HepG2 (cell line): ENCODE results near the gene ILRUN. TPM values are rescaled to one million over a fixed set of nuclear protein-coding genes. Genes with fewer than 3 reads are reported as not detected.

Source experiments
- ATAC-seq: fragments of 200-7000 bp; cut with Tn5 transposase; 3 replicates; pipeline ENCODE4 v1.9.1; 2020; ENCODE audit warnings: mild to moderate bottlenecking, moderate library complexity
- BruUV-seq: library from RNA; stranded (reverse); fragments of 400-500 nt; replicated peaks from 2 replicates; lab custom pipeline; 2021; lab: Mats Ljungman, UMichigan
- CTCF ChIA-PET: fragments of 300-600 bp; formaldehyde crosslinking; extraction: SDS; loops from one replicate; lab custom pipeline; 2021; ENCODE audit warnings: low total read pairs, inconsistent platforms, low intra/inter-chr PET ratio; lab: Yijun Ruan, JAX
- POLR2A ChIA-PET: fragments of 350-600 bp; sonication (Branson Sonifier 250); formaldehyde crosslinking; loops from one replicate; lab custom pipeline; 2020; ENCODE audit warnings: antibody characterized with exemption, inconsistent platforms; lab: Yijun Ruan, JAX
- DNase-seq: peaks from one replicate; pipeline ENCODE4 v3.0.0-alpha.2; 2015; ENCODE audit warnings: low spot score
- FAIRE-seq: peaks from 3 replicates; lab custom pipeline; 2011; peaks lifted over from hg19 to GRCh38; lab: Jason Lieb, UNC
- H2AFZ ChIP-seq: one replicate; pipeline ENCODE4 v1.6.1; 2011; ENCODE audit warnings: low read length, inconsistent platforms
- H3K27ac ChIP-seq: fragments of 300-600 bp; 3 replicates; pipeline ENCODE4 v1.8.0; 2011; ENCODE audit warnings: mixed run types, mild to moderate bottlenecking, mixed read lengths, low read length, inconsistent platforms; ENCODE audit not compliant: insufficient read depth; ENCODE audit errors: extremely low read length
- H3K27me3 ChIP-seq, 2 experiments: fragments of 200-600 bp in 1 of 2; 2 replicates in 1 of 2; 3 replicates in 1 of 2; pipeline versions ENCODE4 v1.6.0 to v1.8.0; 2011; ENCODE audit warnings: low read length in 2 of 2, mild to moderate bottlenecking in 2 of 2, moderate library complexity in 2 of 2, inconsistent platforms in 1 of 2; ENCODE audit not compliant: insufficient read depth in 2 of 2, control insufficient read depth in 1 of 2
- H3K36me3 ChIP-seq, 2 experiments: fragments of 200-600 bp in 1 of 2; replicated peaks in 1 of 2; 2 replicates in 1 of 2; 3 replicates in 1 of 2; pipeline versions ENCODE4 v1.5.1 to v1.8.0; 2011; ENCODE audit warnings: low read length in 2 of 2, inconsistent platforms in 1 of 2; ENCODE audit not compliant: insufficient read depth in 2 of 2, control insufficient read depth in 1 of 2
- H3K4me1 ChIP-seq: 2 replicates; pipeline ENCODE4 v1.5.1; 2012; ENCODE audit warnings: low read length, inconsistent platforms; ENCODE audit not compliant: insufficient read depth
- H3K4me2 ChIP-seq: 2 replicates; pipeline ENCODE4 v1.6.0; 2011; ENCODE audit warnings: low read depth, low read length, inconsistent platforms
- H3K4me3 ChIP-seq, 3 experiments: fragments of 200-600 bp in 1 of 3; sonication (generic), shearing (Covaris generic) in 1 of 3; replicated peaks in 1 of 3; 2 replicates each; pipeline ENCODE4 v1.5.1; 2011 to 2016; ENCODE audit warnings: low read length in 3 of 3, inconsistent platforms in 2 of 3, low read depth in 2 of 3, mild to moderate bottlenecking in 2 of 3, control low read depth in 1 of 3, mixed read lengths in 1 of 3; ENCODE audit not compliant: insufficient read depth in 1 of 3
- H3K79me2 ChIP-seq: one replicate; pipeline ENCODE4 v1.6.1; 2011; ENCODE audit warnings: low read length, inconsistent platforms; ENCODE audit not compliant: insufficient read depth
- H3K9ac ChIP-seq: 2 replicates; pipeline ENCODE4 v1.6.0; 2011; ENCODE audit warnings: mild to moderate bottlenecking, low read depth, low read length, inconsistent platforms; ENCODE audit not compliant: insufficient read depth
- H3K9me3 ChIP-seq: 2 replicates; pipeline ENCODE4 v1.5.1; 2012; ENCODE audit warnings: mild to moderate bottlenecking, low read length
- H4K20me1 ChIP-seq: 2 replicates; pipeline ENCODE4 v1.6.0; 2011; ENCODE audit warnings: inconsistent platforms, mild to moderate bottlenecking, low read length, moderate library complexity; ENCODE audit not compliant: insufficient read depth
- EHMT2 ChIP-seq: fragments of 200-600 bp; sonication (generic); IDR thresholded peaks from 2 replicates; pipeline ENCODE4 v1.7.0; 2017; ENCODE audit warnings: antibody characterized with exemption, low read depth, low read length, borderline replicate concordance
- GMEB1 ChIP-seq: sonication (generic); formaldehyde crosslinking; IDR thresholded peaks from 2 replicates; pipeline ENCODE4 v1.5.1; 2020; ENCODE audit warnings: missing genetic modification reagents, mild to moderate bottlenecking, borderline replicate concordance
- JUNB ChIP-seq: sonication (generic); formaldehyde crosslinking; IDR thresholded peaks from 2 replicates; pipeline ENCODE4 v1.8.0; 2022; ENCODE audit warnings: missing genetic modification reagents, mild to moderate bottlenecking, borderline replicate concordance
- KAT2B ChIP-seq: fragments of 150-350 bp; IDR thresholded peaks from 2 replicates; pipeline ENCODE4 v1.6.1; 2014; ENCODE audit warnings: low read depth, low read length, borderline replicate concordance
- KLF13 ChIP-seq: sonication (generic); formaldehyde crosslinking; IDR thresholded peaks from 2 replicates; pipeline ENCODE4 v1.4.0; 2020; ENCODE audit warnings: mild to moderate bottlenecking, missing genetic modification reagents
- MIER3 ChIP-seq: IDR thresholded peaks from 2 replicates; pipeline ENCODE4 v1.6.1; 2016; ENCODE audit warnings: missing compliant biosample characterization, borderline replicate concordance
- MLX ChIP-seq: IDR thresholded peaks from 2 replicates; pipeline ENCODE4 v1.6.1; 2016
- SMARCC2 ChIP-seq: fragments of 450-650 bp; IDR thresholded peaks from 2 replicates; pipeline ENCODE4 v1.6.1; 2017; ENCODE audit warnings: antibody characterized with exemption, mild to moderate bottlenecking
- SNAPC4 ChIP-seq: sonication (generic); formaldehyde crosslinking; IDR thresholded peaks from 2 replicates; pipeline ENCODE4 v1.4.0; 2020; ENCODE audit warnings: mild to moderate bottlenecking, missing genetic modification reagents
- ZBTB43 ChIP-seq: sonication (generic); formaldehyde crosslinking; conservative IDR thresholded peaks from 2 replicates; pipeline ENCODE4 v1.4.0; 2020; ENCODE audit warnings: missing genetic modification reagents
- ZFP91 ChIP-seq: sonication (generic); formaldehyde crosslinking; IDR thresholded peaks from 2 replicates; pipeline ENCODE4 v1.9.0; 2022; ENCODE audit warnings: missing genetic modification reagents, mild to moderate bottlenecking, borderline replicate concordance
- ZNF12 ChIP-seq: sonication (generic); formaldehyde crosslinking; IDR thresholded peaks from 2 replicates; pipeline ENCODE4 v1.5.0; 2020; ENCODE audit warnings: missing genetic modification reagents
- ZNF326 ChIP-seq: sonication (generic); formaldehyde crosslinking; IDR thresholded peaks from 2 replicates; pipeline ENCODE4 v1.4.0; 2020; ENCODE audit warnings: missing genetic modification reagents, borderline replicate concordance
- ZNF337 ChIP-seq: sonication (generic); formaldehyde crosslinking; IDR thresholded peaks from 2 replicates; pipeline ENCODE4 v1.5.1; 2020; ENCODE audit warnings: missing genetic modification reagents, low read depth, mild to moderate bottlenecking, borderline replicate concordance
- WGBS: methylation state at CpG from one replicate; pipeline ENCODE4 v1.1.6; 2017; ENCODE audit warnings: low lambda C conversion rate; 5-methylcytosine and 5-hydroxymethylcytosine counted together
- in situ Hi-C: cut with HindIII; loops from 2 replicates; pipeline ENCODE4 v1.10.0; 2017; ENCODE audit warnings: low pct_unique_long_range_greater_than_20kb; ENCODE audit not compliant: extremely low pct_ligation_motif_present
- intact Hi-C: fragments of 100-400 bp; cut with micrococcal nuclease; formaldehyde crosslinking; loops from one replicate; pipeline ENCODE4 v1.10.0; 2022; ENCODE audit not compliant: unreplicated experiment
- polyA plus RNA-seq, 8 experiments: library from polyadenylated mRNA; depleted of rRNA in 3 of 8; stranded (reverse) in 7 of 8; unstranded in 1 of 8; fragments of >200 nt; fragmentation: Illumina TruSeq in 4 of 8; extraction: Trizol in 4 of 8; gene quantifications; 2 replicates each; pipeline versions ENCODE4 v1.2.1 to v1.2.3, GENCODE V29; 2011 to 2016; ENCODE audit warnings: low read depth in 4 of 8, missing spikeins in 1 of 8, mixed read lengths in 1 of 8; ENCODE audit not compliant: insufficient read depth in 1 of 8
- total RNA-seq, 5 experiments: library from RNA; depleted of rRNA; stranded (reverse); fragments of >200 nt; fragmentation: Illumina TruSeq; extraction: Trizol; gene quantifications; 2 replicates each; pipeline ENCODE4 v1.2.3, GENCODE V29; 2016; ENCODE audit warnings: low read depth in 1 of 5

The ILRUN gene
- total and polyA plus RNA-seq, 2 of the 13 experiments (the other 11 are each of a cell fraction or from before 2014, with no cell fraction given) = 45.5 to 66.6 TPM

GRCh38 chr6:34709386-34709785 is 12.8 kb upstream of the ILRUN start:
- CTCF ChIA-PET = no interaction called here
- ATAC-seq (peak; percentile 74), DNase-seq (no peak), FAIRE-seq (no peak)
- no peaks in the 10 kb centered on the region for H3K36me3 ChIP-seq
- BruUV-seq = no TSS peak
- WGBS = 2% methylated on average over 5 of the region's 5 CpGs
- POLR2A ChIA-PET = interaction anchor here (1.5 to 2.1 kb wide), 2 partner anchors 16 to 52 kb away, joined by 3 to 5 read pairs; no protein-coding TSS in a partner anchor
- in situ Hi-C loops = no loop called here
- peak overlapping the region; percentile 73 for H3K4me2 ChIP-seq
- H3K79me2 ChIP-seq = no peaks in the 10 kb centered on the region
- peak overlapping the region; percentile 42; the same call in 1 of the 2 replicates for H3K9ac ChIP-seq
- H3K9me3 ChIP-seq = no peaks in the 10 kb centered on the region
- H3K27me3 ChIP-seq = no peaks in the 10 kb centered on the region; a peak in 1 of 5 replicates
- H2AFZ ChIP-seq = peak overlapping the region; percentile 97
- intact Hi-C loops = loop anchor here (5.0 kb wide), 1 partner anchor 33 kb away; no protein-coding TSS in a partner anchor
- no peak overlapping the region for H3K27ac ChIP-seq
- peaks cover 45% of the 10 kb centered on the region for H3K4me1 ChIP-seq
- no peaks in the 10 kb centered on the region for H4K20me1 ChIP-seq
- H3K4me3 ChIP-seq = peak overlapping the region in 2 of 3 experiments; percentile 21 to 22; a peak in 4 of 6 replicates
- TF ChIP-seq EHMT2 = no peak
- no peak for TF ChIP-seq ZNF12
- no peak for TF ChIP-seq KLF13 (CRISPR knock-in tag)
- TF ChIP-seq SNAPC4 (CRISPR knock-in tag) = no peak
- no peak for TF ChIP-seq KAT2B
- TF ChIP-seq ZFP91 (CRISPR knock-in tag) = no peak
- TF ChIP-seq ZNF337 = no peak
- no peak for TF ChIP-seq MIER3 (CRISPR knock-in tag)
- TF ChIP-seq JUNB (CRISPR knock-in tag) = no peak
- TF ChIP-seq ZBTB43 (CRISPR knock-in tag) = no peak
- TF ChIP-seq SMARCC2 = no peak
- TF ChIP-seq GMEB1 (CRISPR knock-in tag) = no peak
- TF ChIP-seq MLX (CRISPR knock-in tag) = no peak
- no peak for TF ChIP-seq ZNF326 (CRISPR knock-in tag)
